CD4-positive, alpha-beta T cell treated with Interleukin-17A for 4 hours (primary cell): ENCODE measurements around the gene MUC6.
"Not testable (repeated sequence)": the region's sequence is repeated elsewhere in the genome, so short reads cannot be mapped to it uniquely, and the experiment has no call there.

Experiments
- DNase-seq: peaks from one replicate; pipeline ENCODE4 v3.0.0-alpha.2; 2020; ENCODE audit warnings: mixed read lengths

The MUC6 gene

DNA sequence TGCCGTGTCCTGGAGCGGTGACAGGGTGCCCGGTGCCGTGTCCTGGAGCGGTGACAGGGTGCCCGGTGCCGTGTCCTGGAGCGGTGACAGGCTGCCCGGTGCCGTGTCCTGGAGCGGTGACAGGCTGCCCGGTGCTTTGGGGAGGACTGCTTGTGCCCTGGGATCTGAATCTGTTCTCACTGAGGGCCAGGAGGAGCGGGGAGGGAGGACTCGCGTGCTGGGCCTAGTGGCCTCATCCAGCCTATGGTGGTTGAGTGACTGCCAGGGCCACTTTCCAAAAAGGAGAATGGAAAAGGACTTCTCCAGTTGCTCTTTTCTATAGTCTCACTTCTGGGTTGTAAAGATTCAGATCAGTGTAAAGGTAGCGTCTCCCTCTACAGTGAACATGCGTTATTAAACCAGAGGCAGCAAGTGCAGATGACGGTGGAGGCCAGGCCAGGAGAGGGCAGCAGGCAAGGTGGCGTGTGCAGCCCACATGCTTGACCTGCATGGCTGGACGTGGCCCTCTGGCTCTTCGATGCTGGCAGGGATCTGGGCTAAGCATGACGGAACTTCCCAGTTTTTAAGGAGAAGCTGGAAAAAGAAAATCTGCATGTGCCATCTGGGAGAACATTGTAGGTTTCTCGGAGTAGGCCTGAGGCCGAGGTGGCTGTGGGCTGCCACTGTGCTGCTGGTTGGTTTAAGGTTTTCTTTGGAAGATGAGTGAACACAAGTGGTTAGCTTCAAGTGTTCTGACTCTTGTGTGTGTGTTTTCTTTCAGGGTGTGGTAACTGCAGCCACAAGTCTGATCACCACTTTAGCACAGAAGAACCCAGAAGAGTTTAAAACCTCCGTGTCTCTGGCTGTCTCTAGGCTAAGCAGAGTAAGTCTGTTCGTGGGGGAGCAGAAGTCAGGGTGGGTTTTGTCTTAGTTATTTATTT is 55.8 kb downstream of the MUC6 start:
- no peak for DNase-seq

DNA sequence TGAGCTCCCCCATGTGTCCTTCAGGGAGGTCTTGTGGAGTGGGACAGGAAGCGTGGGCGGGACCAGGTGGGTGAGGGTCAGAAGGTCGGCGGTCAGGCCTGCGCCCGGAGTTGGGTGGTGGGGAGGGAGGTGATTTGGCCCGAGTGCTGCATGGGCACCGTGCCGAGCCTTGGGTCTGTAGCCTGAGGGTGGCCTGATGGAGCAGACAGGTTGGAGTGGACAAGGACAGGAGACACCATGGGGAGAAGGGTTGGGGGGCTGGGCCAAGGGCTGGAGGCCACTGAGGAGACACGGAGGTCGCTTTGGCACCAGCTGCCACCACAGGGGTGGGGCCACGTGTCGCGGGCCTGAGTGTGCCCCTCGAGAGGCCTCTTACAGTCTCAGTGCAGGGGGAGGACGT is 57.7 kb downstream of the MUC6 start:
- no peak for DNase-seq

DNA sequence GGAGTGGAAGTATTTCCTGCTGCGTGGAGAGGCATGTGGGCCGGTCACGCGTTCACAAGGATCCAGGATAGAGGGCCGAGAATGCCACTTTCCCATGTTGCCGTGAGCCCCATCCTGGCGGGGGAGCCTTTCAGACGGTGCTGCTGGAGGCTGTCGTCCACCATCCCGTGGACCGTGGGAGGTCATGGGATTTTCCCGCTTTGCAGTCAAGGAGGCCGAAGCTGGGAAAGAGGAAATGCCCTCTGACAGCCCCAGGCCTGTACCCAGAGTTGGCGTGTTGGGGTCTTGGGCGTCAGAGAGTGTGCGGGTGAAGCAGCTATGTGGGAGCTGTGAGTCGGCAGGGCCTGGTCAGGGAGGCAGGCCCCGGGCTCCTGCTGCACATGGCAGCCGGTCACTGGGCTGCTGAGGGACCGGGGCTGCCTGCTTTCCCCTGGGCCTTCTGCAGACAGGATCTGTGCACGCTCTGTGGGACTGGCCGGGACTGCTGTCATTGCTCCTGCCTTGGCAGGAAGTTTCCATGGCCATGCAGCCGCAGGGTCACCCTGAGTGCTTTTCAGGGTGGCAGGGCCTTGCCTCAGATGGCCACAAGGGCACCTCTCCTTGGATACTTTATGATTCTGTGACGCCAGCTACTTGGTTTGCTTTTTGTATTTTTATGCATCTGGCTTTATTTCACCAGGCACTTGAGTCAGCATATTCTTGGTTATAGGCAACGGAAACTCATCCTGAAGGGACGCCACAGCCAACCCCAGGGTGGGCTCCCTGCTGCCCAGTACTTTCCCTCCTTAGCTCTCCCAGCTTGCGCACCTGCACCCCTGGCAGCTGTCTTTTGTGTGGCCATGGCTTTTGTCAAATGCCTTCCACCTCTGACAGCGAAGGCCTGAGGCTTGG is 58.4 kb downstream of the MUC6 start:
- DNase-seq = no peak

DNA sequence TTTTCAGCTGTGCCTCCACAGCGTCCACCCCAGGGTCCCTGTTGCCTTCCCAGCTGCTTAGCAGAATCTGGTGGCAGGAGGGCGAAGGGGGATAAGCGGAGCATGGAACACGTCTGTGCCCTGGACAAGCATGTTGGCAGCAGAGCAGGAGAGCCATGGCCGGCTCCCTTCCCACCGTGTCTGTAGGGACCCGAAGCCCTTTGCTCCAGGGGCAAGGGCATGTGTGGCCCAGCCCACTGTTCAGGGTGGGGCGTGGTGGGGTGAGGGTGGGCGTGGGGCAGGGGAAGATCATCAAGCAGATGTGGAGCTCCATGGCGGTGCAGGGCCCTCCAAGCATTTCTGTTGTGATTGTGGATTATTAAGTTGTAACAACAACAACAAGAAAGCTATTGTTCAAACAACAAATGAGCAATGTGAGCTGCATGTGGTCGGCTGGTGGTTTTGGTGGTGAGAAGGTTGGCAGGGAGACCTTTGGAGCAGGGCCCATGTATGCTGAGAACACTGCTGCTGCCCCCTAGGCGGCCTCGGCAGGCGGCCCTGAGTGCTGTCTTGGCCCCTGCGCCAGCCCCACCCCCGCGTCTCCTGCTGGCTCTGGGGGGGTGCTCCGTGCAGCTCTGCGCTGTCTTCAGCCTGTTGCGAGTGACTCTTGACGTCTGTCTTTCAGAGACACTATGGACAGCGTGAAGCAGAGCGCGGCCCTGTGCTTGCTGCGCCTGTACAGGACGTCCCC is 59.9 kb downstream of the MUC6 start:
- no peak for DNase-seq

DNA sequence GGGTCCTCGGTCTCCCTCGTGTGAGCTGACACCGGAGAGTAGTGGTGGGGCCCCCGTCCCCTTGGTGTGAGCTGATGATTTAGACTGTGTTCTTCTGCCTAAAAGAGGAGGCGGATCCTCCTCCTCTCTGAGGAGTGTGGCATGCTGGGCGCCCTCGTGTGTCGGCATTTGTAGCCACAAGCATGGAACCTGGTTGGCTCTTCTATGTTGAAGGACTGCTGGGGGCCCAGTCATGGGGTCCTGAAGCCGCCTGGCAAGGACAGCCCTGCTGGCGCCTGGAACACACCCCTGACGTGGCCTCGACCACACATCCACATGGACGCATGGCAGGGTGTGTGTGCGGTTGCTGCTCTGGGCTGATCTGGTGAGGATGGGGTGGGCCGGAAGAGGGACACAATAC is 60.7 kb downstream of the MUC6 start:
- DNase-seq = no peak

DNA sequence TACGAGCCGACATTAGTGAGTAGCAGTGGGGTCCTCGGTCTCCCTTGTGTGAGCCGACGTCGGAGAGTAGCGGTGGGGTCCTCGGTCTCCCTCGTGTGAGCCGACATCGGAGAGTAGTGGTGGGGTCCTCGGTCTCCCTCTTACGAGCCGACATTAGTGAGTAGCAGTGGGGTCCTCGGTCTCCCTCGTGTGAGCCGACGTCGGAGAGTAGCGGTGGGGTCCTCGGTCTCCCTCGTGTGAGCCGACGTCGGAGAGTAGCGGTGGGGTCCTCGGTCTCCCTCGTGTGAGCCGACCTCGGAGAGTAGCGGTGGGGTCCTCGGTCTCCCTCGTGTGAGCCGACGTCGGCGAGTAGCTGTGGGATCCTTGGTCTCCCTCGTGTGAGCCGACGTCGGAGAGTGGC is 61.1 kb downstream of the MUC6 start:
- not testable (repeated sequence) for DNase-seq

DNA sequence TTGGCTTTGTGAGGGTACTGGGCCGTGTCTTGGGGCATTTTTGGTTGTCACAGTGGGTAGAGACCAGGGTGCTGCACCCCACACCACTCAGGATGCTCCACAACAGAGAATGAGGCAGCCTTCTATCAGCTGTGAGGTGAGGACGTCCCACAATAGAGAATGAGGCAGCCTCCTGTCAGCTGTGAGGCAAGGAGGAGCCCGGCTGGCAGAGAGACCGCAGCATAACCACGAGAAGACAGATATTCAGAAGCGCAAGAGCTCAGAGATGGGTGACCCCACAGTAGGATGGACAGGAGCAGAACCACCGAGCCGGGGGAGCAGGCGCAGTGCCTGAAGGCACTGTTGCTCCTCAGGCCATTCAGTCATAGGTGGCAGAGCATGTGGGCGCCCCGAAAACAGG is 63.3 kb downstream of the MUC6 start:
- DNase-seq = no peak

DNA sequence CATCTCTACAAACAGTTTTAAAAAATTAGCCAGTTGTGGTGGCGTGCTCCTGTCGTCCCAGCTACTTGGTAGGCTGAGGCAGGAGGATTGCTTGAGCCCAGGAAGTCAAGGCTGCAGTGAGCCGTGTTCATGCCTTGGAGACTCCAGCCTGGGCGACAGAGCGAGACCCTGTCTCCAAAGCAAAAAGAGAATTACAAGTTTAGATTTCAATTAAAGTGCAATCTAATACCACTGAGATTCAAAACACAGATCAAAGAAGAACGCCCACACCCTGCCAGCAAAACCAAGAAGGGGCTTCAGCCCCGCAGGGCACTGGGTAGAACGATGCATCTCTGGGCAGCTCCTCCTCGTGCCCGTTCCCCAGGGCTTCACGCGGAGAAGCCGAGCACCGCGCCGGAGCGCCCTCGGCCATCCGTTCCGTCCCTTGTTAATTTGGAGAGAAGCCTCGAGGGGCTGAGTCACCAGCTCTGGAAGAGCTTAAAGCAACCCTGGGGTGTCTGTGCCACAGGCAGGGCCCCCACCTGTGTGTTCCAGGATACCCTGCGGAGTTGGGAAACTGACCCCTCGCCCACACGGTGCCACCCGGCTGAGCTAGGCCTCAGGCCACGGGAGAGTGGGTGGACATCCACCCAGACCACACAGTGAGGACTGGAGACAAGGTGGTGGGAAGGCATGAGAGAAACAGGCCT is 63.9 kb downstream of the MUC6 start:
- DNase-seq = no peak

DNA sequence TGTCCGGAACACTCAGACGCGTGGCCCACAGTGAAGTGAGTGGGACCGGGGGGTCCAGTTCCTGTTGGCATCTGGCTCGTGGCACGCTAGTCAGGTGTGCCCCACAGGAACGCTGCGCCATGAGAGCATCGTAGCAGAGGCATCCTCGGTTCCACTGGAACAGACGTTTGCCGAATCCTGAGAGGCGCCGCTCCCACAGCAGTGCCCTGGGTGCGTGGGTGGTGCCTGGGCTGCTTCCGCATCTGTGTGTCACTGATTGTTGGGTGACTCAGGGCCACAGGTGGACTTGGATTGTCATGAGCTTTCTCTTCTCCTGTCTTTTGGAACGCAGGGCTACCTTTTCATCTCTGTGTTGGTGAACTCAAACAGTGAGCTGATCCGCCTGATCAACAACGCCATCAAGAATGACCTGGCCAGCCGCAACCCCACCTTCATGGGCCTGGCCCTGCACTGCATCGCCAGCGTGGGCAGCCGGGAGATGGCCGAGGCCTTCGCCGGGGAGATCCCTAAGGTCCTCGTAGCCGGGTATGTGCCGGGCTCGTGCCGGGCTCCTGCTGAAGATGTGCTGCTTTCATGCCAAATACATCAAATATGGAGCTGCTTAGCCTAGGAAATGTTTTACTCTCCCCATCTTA is 64.7 kb downstream of the MUC6 start:
- DNase-seq = no peak

DNA sequence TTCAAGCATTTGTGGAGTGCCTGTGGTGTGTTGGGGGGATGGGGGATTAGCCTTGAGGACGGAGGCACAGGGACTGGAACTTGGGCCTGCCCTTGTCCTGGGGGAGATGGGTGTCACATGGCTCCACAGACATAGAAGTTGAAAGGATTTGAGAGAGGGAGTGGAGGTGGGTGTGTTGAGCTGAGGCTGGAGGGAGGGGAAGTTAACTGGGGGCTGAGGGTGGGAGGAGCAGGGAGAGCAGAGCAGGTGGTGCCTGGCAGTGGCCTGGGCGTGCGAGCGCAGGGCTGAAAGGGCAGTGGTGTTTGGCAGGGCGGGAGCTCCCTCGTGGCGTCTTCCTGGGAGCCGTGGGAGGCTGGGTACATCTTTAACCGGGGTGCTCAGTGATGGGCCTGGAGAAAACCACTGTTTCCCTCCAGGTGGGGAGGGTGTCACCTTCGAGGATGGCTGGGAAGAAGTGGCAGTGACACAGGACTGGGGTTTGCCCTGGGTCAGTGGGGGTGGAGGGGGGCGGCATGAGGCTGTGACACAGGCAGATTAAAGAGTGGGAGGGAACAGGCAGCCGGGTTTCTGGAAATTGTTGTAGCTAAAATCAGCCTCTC is 65.3 kb downstream of the MUC6 start:
- DNase-seq = no peak

DNA sequence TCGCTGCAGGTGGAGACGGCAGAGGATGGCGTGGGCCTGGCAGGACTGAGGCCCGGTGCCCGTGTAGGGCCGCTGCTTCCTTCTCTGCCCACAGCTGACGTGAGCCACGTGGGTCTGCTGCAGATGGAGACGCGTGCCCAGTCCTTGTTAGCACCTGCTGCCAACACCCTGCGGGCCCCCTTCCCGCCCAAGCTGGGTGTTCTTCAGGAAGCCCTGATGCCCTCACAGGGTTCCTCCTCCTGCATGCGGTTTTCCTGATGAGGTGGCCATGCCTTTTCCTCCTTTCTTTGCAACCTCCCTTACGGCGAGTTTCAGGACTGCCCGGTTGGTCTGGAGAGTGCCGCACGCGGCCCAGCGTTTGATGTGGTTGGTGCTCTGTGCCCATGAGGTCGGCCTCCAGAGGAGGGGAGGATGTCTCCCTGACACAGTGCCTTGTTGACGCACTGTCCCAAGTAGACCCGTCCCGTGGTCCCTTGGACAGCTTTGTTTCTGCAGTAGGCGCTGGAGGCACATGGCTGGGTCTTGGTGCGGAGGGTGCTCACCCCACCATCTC is 66.1 kb downstream of the MUC6 start:
- peak; percentile 51 for DNase-seq

DNA sequence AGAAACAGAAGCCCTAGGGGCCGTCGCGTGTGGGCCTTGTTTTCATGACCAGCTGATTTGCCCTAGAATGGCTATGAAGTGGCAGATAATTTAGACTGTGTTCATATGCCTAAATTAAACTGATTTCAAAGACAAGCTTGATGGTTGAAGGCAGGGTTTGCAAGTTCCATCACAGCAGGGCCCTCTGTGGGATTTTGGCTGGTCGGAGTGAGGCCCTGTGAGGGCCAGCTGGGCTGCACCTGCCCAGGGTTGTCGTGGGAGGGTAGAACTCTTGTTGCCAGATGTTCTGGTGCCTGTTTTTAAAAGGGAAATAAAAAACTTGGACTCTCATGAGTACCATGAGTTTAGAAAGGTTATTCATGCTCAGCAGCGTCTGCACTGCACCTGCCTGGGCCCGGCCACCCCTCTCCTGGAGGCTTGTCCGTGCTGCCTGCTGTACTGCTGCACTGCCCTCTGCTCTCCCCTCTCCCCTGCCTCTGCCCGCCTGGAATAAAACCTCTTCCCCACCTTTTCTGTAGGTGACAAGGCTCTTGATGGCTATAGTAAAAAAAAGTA is 66.8 kb downstream of the MUC6 start:
- DNase-seq = no peak

DNA sequence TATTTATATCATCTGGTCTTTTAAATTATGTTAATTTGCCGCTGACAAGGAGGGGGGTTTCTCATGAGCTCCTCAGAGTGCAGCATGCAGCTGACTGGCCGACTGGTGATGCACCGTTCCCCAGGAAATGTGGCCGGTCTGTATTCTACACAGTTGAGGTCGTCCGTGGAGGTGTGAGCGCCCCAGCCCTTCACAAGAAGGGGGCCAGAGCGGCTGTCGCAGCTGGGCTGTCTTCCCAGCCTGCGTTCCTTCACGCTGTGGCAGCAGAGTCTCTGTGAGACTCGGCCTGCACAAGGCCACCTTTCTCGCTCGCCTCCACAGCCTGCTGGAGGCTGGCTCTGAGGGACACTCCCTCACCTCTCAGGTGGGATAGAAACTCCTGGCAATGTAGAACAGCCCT is 67.7 kb downstream of the MUC6 start:
- no peak for DNase-seq

DNA sequence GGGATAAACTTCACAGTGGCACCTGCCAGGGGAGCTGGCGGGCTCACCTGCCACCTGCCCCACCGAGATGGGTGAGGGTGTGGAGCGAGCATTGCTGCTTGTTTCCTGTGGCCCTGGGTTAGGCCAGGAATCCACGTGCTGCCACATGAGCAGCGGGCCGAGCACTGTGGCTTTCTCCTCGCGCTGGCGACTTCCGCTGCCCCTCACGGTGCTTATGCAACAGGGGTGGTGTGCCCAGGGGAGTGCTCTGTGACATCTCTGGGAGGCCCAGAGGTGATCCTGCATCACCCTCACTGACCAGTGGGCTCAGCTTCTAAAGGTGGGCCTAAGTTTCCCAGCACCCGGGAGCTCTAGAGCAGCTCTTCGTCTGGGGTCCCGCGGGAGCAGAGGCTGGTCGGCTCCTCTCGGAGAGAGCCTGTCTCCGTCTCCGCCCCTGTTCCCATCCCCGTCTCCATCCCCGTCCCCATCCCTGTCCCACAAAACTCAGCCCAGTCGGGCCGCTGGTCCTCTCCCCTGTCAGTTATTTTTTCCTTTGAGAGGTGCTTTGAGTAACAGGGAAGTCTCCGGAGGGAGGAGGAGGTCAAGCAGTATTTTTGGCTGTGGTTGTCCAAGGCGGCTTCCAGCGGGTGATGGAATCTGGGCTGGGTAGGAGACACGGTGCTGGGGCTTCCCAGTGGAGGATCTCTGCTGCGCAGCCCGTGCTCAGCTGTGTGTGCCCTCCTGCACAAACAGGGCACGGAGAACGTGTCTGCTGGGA is 68.3 kb downstream of the MUC6 start:
- DNase-seq = no peak

DNA sequence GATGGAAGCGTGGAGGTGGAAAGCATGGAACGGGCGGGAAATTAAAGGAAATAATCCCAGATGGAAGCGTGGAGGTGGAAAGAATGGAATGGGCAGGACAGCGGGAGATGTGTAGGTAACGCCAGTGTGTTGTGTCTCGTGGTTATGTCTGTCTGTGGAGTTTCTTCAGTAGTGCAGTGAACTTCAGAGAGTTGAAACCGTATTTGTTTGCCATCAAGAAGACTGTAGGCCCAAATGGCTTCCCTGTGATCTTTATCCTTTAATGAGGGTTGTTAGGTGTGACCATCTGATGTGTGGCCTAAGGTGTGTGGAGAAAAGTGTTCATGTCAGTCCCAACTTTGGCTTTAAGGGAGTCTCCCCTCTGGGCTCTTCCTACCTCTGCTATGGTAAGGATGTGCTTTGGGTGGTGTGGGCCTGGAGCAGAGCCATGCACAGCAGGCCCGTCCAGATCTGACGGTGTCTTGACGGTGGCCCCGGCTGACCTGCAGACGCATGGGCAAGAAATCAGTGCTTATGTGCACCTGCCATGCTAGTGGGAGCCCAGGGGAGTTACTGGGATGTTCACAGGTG is 71.2 kb downstream of the MUC6 start:
- DNase-seq = no peak

DNA sequence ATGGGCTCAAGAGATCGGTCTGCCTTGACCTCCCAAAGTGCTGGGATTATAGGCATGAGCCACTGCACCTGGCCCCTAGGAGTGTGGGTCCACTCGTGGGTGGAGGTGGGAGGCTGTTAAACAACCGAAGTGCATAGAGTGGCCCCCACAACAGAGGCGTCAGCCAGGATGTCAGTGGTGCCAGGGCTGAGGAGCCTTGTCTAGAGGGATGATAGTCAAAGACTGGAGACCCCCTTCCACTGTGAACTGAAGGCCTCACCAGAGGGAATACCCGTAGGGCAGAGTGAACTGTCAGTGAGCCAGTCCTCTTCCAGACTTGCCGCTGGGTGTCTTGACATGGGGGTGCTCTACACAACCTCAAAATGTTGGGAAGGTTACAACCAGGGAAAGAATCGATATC is 72.7 kb downstream of the MUC6 start:
- DNase-seq = no peak
